ENCODE measurements around the gene SHISAL1.

The SHISAL1 gene

DNA sequence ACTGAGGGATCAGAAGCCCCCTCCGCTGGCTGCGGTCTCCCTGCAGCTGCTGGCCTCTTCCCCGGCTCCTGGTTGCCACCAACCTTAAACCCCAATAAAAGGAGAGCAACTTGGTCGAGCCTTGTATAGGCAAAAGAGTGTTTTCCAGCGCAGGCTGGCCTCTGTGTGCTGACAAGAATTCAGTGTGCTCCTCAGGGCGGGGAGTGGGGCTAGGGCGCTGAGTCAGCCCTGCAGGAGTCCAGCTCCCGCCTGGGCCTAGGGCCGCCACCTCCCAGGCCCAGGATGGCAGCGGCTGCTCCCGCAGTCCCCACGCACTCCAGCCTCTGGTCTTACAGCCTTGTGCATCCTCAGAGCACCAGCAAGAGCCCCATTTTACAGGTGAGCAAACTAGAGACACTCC lies at the start of gene SHISAL1:
Gene SHISAL1, minus strand, starts transcription at position 186 of the 400 bp plus-strand sequence. CDS start 12,006 bp downstream, outside the sequence.
- no peak for DNase-seq (ENCODE audit: low spot score)

DNA sequence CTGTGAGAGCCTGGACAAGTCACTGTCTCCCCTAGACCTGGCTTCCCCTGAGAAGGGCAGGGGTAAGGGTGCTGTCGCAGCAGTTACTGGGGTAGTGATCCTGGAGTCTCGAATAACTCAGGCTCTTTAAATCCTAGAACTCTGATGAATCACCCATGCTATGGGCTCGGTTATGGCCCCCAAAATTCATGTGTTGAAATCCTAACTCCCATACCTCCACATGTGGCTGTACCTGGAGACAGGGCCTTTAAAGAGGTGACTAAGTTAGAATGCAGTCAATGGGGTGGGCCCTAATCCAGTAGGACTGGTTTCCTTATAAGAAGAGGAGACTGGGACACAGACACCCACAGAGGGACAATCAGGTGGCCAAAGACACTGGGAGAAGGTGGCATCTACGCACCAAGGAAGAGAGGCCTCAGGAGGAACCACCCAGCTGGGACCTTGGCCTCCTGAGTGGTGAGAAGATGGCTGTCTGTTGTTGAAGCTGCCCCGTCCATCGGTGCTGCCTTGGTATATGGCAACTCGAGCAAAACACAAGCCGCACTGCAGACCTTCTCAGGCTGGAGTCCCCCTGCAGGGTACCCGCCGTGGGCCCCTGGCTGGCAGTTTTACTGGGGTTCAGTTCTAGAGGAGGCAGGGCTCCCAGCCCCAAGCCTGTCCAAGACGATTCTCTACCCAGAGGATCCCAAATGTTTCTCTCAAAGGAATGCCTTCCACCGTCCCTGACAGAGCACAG lies 48.8 kb upstream of the SHISAL1 start:
- DNase-seq (ENCODE audit: low spot score), result no peak

DNA sequence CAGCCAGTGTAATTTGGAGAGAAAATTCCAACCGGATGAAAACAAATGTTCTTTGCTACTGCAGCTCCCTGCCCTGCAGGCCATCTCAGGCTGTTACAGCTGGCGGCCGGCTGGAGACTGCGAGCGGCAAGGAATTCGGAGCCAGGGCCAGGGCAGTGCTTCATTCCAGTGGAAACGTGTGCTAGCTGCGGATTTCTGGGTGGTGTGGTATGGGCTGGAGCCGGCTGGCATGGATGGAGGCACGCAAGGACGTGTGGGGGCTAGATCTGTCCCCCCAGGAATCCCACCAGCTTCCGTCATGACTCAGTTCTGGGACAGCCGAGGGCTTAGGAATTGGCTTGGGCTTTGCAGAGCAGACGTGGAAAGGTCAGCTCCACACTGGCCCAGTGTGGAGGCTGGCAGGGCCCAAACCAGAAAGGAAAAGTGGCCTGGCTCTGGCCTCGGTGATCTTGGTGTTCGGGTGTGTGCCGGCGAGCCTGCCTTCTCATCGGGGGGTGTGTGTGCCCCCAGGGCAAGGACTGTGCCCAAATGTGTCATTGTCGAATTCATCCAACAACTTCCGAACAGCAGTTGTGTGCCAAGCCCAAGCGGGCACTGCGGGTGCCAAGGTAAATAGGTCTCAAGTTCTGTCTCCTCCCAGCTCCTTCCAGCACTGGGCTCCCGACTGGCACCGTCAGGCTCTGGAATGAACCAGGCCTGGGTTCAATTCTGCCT lies 48.1 kb upstream of the SHISAL1 start:
- peak; percentile 92 for DNase-seq (ENCODE audit: low spot score)

DNA sequence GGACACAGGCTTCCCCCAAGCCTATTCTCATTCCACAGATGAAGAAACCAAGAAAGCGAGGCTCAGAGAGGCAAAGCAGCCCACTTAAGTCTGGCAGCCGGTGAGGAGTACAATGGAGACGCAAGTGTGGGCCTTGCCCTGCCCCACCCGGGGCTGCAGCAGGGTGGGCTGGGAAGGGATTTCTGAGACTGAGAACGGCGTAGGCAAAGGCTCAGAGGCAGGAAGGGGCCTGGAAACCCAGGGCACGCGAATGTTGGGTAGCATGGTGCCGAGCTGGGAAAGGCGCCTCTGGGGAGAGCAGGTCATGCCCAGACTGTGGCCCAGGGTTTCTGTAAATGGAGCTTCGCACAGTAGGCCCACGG lies 47.5 kb upstream of the SHISAL1 start:
- DNase-seq (ENCODE audit: low spot score), result no peak

DNA sequence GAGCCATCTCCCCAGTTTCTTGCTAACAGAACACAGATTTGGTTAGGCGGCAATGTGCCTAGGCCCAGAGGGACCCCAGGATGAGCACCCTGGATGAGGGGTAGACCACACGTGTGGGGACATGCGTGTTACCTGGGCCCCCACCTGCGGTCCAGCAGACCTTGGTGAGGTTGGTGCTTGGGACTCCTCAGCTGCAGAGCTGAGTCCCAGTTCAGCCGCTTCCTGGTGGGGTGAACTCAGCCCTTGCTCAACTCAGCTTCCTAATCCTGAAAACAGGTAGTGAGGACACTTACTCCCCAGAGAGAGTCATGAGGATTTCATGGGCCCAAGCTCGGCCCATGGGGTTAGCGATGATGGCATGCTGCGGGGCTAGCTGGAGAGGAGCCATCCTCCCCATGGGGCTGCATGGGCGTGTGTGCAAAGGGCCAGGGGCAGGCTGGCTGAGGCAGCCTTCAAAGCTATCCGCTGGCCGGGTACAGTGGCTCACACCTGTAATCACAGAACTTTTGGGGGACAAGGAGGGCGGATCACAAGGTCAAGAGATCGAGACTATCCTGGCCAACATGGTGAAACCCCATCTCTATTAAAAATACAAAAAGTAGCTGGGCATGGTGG lies 46.9 kb upstream of the SHISAL1 start:
- DNase-seq (ENCODE audit: low spot score), result no peak

DNA sequence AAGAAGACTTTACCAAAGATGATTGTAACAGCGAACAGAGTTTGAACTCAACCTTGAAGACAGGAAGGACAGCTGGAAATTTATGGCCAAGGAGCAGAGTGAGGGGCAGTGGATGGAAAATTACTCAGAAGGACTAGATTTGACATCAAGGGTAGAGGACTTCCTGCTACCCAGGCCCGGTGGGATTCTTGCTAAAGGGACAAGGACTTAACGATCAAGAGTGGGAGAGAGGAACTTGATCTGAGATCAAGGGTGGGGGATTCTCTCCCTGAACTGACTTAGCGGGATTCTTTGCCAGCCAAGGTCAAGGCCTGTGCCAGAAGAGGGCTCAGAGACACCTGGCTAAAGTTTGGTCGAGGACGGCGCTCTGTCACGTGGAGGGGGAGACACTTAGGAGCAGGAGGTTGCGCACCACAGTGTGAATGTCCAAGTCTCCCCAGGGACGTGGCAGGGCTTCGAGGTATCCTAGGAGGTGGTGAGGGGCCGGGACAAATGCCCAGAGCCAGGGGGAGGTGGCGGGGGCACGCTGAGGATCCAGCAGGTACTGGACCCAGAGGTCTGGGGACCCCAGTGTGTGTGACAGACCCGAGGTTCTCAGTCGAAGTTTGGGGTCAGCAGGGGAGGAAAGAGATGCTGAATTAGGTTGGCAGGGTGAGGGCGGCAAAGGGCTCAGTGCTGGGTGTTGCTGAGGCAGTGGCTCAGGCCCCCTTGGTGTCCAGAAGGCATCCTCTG lies 46.1 kb upstream of the SHISAL1 start:
- no peak for DNase-seq (ENCODE audit: low spot score)

DNA sequence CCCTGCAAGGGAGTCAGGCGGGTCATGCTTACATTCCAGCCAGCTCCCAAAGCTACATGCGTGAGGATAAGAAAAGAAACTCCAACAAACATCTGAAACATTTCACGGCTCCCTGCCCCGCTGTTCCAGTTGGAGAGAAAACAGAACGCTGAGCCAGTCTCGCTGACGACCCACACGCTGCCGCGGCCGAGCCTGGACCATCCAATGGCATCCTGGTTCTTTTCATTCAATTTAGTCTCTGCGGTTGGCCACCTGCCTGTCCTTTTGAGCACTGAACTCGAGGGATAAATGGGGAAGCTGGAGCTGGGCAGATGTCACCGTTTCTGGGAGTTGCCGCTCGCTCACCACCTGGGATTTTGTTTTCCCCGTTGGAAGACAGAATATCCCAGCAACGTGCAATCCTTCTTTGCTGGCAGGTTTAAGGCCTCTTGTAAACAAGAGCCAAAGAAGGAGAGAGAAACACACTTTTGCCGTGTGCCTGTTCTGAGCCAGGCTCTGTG lies 45.3 kb upstream of the SHISAL1 start:
- no peak for DNase-seq (ENCODE audit: low spot score)

DNA sequence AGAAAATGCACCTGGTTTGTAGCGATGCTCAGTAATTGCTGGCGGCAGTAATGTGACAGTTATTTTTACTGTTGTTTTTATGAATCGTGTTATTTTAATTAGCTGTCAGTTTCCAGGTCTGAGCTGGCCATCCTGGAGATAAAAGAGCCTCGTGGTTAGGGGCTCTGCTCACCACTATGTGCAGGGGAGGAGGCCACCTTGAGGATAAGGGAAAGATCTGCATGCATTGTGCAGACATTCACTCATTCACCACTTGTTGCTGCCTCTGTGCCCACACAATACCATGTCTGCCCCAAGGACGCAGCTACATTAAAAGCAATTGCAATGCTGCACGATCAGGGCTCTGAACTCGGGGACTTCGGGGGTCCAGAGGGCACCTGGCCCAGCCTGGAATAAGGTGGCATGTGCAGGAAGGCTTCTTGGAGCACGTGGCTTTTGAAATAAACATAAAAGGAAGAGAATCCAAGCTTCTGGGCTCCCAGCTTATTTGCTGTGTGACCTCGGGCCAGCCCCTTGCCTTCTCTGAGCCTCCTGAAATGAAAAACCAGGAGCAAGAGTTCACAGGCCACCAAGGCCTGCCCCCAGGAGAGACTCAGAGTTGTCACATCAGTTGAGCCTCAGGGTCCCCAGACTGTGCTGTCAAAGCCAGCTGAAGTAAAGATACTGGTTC lies 44.7 kb upstream of the SHISAL1 start:
- DNase-seq (ENCODE audit: low spot score), result no peak

DNA sequence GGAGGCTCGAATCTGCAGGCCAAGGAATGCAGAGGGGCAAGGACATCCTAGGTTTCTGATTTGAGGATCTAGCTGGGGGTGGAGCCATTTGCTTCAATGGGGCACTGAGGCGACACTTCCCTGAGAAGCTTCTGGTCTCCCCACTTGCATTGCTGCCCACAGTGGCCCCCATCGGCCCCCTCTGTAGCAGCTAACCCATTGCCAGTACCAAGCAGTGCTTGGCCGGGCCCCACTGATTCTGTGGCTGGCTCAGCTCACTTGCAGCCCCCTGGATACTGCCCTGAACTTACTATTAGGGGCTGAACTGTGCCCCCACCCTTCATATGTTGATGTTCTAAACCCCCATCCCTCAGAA lies 42.9 kb upstream of the SHISAL1 start:
- no peak for DNase-seq (ENCODE audit: low spot score)

DNA sequence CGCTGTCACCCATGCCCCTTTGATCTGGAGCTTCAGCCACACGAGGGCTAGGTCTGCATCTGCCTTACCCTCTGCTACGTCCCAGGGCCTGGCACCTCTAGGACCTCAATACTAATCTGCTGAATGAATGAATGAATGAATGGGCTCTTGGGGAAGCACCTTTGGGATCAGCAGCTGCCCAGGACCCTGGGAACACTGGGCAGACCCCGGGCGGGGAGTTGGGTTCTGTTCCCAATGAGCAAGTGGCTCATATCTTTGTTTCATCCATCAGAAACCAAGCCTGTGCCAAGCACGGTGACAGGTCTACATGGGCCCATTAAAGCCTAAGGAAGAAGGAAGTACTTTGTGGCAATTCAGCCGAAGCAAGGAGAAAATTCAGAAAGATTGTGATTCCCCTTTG lies 41.5 kb upstream of the SHISAL1 start:
- no peak for DNase-seq (ENCODE audit: low spot score)

DNA sequence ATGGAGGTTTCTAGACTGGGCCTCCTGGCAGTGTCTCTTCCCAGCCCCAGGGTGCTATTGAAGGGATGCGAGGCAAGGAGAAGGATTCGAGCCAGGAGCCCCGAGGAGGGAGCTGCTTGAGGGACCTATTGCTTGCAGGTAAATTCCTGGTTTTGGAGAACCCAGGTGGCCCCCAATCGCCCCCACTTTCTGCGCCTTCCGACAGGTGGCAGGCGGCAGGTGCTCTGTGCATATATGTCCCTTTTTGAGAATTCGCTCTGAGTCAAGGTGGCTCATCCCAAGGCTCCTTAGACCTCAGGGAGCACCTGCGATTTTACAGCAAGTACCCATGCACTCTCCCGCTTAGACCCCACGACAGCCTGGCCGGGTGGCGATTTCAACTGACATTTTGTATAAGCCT lies 40.3 kb upstream of the SHISAL1 start:
- no peak for DNase-seq (ENCODE audit: low spot score)

DNA sequence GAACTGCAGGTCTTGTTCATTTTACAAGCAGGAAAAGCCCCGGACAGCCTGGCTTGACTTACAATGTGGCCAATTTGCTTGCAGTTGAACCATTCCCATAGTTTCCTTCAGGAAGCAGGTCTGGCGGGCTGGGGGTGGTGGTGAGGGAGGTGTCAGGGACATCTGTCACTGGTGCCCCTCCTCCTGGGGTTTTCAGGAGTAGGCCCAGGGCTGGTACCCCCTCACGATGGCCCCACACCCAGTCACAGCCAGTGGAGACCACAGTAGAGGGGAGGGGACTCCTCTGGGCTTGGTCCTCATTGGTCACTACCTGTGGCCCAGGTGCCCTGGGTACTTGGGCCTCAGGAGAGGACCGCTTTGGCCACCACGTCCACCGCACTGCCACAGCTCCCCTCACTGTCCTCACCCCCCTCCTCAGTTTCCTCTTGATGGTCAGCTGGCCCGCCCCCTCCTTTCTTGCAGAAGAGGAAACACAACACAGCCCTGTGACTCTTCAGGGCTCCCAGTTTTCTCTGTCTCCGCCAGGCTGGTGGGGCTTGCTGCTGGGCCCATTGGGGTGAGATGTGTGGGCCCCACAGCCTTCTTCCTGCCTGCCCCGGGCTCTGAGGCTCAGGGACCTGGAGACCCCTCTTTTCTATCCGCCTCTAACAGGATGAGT lies 39.8 kb upstream of the SHISAL1 start:
- no peak for DNase-seq (ENCODE audit: low spot score)

DNA sequence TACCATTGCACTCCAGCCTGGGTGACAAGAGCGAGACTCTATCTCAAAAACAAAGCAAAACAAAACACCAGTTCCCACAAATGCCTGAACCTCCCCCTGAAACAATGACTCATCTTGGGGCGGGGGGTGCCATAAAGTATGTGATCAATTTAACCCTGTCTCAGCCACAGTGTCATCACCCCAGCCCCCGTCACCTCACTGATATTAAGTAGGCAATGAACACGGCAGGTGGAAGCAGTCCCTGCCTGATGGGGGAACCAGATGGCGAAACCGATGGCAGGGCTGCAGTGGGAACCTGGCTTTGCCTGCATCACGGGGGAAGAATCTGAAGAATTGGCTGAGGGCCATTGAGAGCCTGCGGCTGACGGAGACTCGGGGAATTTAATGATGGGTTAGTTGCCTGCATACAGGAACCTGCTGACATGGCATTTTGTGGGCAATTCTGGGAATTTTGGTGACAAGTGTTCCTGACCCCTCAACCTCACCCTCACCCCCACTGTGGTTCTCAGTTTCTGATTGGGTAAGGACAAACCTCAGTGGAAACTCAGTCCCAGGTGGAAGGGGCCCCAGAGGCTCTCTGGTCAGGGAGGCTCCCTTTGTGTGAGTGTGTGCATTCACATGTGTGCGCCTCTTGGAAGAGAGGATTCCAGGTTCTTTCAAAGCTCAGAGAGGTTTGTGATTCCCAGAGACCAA lies 39.1 kb upstream of the SHISAL1 start:
- peak; percentile 90 for DNase-seq (ENCODE audit: low spot score)

DNA sequence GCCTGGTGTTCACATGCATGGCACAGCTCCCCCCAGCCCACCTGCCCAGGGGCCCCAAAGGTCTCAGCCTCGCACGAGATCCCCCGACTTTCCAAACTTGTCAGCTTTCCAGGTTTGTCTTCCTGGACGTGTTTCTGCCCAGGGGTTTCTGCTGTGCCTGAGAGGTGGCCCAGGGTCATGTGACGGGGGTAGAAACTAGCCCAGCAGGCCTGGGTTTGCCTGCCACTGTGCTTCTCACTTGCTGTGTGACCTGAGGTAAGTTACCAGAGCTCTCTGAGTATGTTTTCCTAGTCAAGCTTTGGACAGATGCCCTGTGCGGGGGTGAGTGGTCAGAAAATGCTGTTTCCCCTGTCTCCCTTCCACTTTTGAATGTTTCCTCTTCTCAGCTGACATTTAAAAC lies 38.3 kb upstream of the SHISAL1 start:
- DNase-seq (ENCODE audit: low spot score), result no peak

DNA sequence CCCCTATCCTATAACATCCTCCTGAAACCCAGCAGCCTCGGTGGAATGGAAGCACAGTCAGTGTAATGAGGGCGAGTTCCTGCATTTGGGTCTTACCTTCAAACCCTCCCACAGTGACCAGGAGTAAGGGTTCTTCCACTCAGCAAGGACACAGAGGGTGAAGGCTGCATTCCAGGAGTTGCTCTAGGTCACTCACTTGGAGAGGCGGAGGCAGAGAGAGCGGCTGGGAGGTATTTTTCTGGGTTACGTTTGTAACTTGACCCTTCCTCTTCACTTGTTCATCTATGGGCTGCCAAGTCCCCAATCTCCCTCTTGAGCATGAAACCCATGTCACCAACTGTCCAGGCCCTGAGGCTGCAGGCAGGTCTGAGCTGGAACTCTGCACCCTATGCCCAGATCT lies 36.8 kb upstream of the SHISAL1 start:
- no peak for DNase-seq (ENCODE audit: low spot score)

DNA sequence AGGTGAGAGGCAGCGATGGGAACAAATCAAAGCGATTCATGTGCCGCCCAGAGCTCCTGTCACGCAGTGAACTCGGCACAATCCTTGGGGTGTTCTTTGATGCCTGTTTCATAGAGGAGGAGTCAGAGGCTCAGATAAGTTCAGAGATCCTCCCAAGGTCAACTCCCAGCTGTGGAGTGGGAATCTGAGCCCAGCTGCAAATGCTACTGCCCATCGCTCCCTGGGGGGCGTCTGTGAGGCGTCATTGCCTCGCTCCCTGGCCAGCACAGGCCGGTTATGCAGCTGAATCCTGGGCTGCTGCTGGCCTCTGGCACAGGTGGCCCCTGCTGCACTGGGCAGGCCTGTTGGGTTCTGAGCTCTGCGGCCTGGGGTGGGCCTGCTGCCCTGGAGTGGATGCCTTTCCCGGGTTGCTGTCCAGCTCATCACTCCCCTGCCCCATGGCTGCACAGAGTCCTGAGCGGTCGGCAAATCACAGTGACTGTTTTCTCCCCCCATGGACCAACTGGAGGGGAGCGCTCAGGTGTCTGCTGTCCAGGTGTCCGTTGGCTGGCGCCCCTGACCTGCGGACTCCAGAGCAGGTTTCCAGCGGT lies 36.3 kb upstream of the SHISAL1 start:
- DNase-seq (ENCODE audit: low spot score), result no peak

DNA sequence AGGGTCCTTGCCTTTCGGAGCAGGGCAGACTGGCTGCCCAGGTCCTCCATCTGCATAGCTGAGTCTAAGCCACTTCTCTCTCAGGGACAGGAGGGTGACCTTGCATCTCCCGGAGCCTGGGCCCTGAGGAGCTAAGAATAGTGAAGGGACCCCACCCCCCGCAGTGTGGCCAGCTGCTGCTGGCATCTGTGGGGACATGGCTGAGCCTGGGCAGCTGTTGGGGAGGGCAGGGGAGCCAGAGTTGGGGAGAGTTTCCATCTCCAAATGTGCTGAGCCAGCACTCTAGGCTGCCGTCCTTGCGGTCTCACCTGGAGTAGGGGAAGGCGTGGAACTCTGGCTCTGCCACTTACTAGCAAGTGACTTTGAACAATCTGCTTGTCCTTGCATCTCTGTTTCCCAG lies 34.8 kb upstream of the SHISAL1 start:
- no peak for DNase-seq (ENCODE audit: low spot score)

DNA sequence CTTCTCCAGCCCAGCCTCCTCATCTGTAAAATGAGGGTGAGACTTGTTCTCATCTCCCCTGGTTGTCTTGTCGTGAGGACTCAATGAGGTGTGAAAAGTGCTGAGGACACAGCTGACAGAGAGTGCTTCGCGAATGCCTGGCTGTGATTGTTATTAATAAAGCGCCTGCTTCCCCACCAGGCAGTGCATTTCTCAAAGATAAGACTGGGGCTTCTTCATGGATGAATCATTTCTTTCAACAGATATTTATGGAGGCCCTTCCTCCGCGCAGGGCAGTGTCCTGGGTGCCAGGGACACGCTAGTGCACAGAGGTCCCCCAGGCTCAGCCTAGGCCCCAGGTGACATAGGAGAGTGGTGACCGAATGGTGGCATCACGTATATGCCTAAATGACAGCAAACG lies 34.3 kb upstream of the SHISAL1 start:
- no peak for DNase-seq (ENCODE audit: low spot score)

DNA sequence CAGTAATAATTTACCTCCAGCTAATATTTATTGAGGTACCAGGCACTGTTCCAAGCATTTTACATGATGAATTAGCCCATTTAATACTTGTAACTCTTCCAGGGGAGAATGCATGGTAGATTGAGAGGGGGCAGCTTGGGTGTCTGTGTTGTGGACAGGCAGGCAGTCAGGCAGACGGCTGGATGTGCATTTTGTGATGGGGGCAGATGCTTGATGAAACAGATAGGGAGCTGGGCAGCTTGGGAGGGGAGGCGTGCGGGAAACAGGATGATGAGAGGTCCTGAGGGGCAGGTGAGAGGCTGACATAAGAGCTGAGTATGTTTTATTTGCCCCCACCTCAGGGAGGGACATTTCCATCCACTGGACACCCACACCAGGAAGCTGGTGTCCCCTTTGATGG lies 33.1 kb upstream of the SHISAL1 start:
- no peak for DNase-seq (ENCODE audit: low spot score)

DNA sequence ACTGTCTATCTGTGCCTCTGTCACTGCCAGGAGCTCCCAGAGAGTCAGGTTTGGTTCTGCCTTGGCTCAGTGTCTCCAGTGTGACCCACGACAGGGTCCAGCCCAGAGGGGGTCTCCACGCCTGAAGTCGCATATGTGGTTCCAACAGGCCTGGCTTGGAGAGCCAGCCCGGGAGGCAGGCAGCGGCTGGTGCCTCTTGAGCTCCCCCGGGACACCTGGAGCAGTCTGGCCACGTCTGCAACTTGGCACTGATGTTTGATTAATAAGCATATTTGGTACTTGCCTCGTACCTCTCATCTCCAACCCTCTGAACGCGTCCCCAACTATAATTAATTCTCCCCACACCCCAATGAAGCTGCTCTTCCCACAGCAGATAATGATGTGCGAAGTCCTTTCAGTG lies 31.7 kb upstream of the SHISAL1 start:
- DNase-seq (ENCODE audit: low spot score), result no peak

All from GM03348 (cell line).